Hematopoietic multipotent progenitor cell treated with erythropoietin and hydrocortisone succinate and interleukin-3 and kit ligand, for 4 days (in vitro differentiated cells): ENCODE measurements around the gene SFTA2.
"Not testable (repeated sequence)": the region's sequence is repeated elsewhere in the genome, so short reads cannot be mapped to it uniquely, and the experiment has no call there.

Source experiments
- DNase-seq: peaks from one replicate; pipeline ENCODE4 v3.0.0-alpha.2; 2015

Gene SFTA2

DNA sequence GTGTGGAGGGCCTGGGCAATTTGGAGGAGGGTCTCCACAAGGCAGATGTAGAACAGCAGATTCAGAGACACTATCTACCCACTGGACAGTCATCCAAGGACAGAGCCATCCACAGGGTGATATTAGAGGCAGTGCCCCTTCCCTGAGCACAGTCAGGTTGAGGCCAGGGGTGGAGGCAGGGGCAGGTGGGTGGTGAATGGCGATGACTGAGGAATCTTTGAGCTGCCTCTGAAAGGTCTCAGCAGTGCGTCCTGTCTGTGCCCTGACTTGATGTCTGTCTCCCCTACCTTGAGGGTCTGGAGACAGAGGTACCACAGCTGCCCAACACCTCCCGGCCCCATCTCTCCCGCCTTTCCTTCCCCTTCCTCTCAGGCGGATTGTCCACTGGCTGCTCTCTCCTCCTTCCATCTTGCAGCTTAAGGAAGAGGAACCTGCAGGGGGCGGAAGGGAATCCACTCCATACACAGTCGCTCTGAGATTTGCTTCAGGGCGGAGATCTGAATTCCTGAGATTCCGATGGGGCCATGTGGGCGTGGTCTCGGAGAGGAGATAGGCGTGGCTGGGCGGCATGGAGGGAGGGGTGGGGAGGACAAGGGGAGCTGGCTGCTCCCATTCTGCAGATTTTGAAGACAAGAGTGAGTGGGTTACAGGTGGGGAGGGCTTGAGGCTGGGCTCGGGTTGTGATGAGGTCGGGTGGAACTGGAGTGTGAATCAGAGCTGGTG is 10.5 kb upstream of the SFTA2 start:
- peak; percentile 42 for DNase-seq

DNA sequence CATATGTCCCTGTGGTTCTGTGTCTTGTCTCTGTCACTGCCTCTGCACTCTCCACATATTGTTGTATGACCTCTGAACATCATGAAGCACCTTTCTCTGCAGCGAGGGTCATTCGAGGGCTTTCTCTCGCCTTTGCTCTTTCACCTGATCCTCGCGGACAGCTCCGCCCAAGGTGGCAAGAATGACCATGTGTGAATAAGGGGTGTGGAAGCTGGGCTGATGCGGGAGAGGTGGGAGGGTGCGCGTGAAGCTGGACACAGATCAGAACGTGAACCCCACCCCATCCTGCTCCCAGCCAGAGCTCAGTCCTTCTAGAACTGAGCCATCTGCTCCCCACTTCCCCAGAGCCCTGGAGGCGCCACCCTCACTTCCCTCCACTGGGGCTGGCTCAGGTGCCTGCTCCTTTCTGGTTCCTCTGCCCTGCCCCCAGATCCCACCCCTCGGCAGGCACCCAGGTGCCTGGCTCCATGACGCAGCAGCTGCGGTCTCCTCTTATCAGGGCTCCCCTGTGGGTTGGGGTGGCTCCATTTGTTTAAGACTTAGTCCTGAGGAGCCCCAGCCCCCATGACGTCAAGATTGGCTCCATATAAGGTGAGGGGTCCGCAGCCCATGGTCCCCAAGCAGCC is 8.5 kb upstream of the SFTA2 start, which contains the start of gene MUCL3:
MUCL3 (plus strand) TSS at position 613 of the 626 bp plus-strand sequence. CDS start 27 bp downstream, outside the sequence.
- DNase-seq: no peak

DNA sequence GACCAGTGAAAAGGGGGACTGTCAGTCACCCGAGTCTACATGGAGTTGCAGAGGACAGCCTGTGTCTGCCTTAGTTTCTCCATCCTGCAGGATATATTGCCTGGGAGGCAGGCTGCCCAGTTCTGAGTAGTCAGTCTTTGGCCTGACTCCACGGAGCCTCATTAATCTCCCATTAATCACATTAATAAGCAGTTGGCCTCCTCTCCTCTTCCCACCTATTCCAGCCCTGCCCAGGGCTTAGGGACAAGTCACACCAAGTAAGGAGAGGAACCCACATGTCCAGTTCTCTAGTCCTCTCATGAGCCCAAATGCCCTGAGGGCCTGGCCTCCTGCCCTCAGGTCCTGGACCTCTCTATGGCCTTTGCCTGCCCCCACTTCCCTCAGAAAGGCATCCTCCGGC is 7.5 kb upstream of the SFTA2 start:
- DNase-seq: no peak

DNA sequence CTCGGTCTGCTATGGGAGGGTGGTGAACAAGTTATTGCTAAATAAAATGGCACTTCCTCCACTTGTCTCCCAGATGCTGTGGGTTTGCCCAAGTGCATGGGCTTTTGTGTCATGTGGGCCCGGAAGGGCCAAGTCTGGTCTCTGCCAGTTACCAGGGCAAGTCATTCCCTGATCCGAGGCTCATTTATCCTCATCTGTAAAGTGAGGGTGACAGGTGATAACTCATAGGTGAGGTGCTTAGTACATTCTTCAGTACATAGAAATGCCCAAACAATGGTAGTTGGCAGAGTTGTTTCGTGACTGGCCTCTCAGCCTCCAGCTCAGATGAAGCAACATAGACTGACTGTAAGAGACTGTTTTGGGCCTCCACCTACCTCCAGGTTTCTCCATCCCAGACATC is 6.8 kb upstream of the SFTA2 start:
- DNase-seq: no peak

DNA sequence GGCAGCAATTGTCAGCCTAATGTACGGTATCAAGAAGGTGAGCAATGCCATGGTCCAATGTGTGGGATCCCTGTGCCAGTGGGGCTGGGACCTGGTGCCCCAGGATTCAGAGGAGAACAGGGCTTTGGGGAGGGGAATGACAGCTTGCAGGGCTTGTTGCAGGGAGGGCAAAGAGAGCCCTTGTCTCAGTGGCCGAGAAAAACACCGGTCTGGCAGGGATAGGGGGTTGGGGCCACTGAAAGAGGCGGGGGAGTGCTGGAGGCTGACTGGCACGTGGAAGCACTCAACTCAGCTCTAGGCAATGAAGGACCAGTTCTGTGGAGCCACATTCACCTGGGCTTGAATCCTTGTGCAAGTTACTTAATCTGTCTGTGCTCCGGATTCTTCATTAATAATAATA is 5.3 kb upstream of the SFTA2 start:
- DNase-seq: no peak

DNA sequence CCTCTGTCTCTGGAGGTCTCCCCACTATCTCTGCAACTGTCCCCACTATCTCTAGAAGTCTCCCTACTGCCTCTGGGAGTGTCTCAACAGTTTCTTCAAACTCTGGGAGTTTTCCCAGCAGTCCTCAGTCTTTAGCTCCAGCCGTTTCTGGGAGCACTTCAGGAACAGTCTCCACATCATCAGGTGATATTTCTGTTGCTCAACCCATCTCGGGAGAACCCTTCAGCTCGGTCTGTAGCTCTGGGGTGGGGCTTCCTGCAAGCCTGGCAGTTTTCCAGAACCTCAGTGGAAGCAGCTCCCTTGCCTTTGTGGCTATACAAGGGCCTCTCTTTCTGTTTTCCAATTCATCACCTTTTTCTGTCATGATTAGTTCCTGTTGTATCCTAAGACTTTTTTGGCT is 3.0 kb upstream of the SFTA2 start:
- peak; percentile 37 for DNase-seq

DNA sequence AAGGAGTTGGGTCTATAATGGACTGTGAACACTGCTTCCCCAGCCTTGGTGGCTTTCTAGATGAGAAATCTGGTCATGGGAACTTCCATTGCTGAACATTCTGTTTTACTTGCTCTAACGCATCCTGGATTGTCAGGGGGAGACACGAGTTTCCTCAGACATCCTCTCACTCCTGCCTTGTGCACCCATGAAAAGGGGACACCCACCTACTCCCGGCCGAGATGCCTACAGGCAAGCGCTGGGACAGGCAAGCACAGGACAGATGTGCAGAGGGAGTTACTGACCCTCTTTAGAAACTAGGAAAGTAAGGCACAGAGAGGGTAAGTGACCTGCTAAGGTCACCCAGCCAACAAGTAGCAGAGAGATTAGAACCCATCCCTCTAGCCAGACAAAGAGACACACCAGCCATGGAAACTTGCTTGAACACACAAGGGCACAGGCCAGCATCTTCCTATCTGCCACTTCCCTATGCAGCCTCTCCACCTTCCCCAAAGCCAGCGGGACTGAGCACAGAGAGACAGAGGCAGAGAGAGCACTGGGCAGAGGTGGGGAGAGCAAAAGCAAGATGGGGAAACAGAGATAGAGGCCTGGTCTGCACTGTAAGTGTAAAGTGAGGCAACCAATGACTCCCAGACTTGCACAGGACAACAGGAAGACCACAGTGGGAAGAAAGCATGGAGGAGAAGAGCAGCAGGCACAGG is 845 bp upstream of the SFTA2 start:
- no peak for DNase-seq

DNA sequence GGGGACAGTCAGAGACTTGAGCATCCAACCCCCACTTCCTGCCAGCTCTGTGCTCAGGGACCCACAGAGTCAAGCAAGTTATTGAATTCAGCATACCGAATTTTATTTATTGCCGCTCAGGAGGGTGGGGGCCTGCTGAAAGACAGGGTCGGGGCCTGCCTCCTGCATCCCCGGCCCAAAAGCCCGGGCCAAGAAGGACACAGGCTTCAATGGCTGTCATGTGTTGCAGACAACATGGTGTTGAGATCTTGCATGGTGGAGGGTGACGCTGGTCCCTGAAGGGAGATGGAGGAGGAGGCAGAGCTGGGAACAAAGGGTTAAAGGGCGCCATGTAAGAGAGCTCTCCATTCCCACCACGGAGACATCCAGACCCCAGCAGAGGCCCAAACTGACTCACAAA is 698 bp downstream of the SFTA2 start:
- no peak for DNase-seq

DNA sequence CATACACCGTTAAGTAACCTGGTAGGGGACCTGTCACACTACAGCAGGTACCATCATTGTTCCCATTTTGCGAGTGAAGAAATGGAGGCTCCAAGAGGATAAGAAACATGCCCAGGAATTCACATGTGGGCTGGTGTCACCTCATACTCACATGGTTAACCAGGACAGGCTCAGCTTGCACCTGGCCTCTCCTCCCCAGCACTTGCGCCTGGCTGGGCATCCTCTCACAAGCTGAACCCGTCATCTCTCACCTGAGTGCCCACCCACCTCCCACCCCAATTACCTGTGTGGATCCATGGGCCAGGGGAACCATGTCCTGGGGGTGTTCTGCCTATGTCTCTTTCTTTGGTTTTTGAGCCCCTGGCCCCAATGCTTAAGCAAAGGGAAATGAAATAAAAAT is 1.5 kb downstream of the SFTA2 start:
- no peak for DNase-seq

DNA sequence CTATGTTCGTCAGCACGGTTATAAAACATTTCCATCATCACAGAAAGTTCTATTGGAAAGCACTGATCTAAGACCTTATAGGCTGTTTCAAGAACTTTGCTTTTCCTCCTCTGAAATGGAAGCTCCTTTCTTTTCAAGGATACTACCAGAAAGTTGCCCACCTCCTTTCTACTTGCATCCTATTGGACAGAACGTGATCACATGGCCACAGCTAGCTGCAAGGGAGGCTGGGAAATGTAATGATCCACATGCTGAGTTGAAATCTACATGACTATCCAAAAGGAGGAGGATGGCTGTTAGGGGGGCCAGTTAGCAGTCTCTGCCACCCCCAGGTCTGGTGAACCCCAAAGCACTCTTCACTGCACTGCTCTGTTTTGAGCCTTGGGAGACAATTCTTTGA is 3.3 kb downstream of the SFTA2 start:
- DNase-seq: no peak

DNA sequence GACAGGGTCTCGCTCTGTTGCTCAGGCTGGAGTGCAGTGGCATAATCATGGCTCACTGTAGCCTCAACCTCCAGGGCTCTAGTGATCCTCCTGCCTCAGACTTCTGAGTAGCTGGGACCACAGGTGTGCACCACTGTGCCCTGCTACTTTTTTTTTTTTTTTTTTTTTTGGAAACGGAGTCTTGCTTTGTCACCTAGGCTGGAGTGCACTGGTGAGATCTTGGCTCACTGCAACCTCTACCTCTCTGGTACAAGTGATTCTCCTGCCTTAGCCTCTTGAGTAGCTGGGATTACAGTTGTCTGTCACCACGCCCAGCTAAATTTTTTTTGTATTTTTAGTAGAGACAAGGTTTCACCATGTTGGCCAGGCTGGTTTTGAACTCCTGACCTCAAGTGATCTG is 4.9 kb downstream of the SFTA2 start:
- not testable (repeated sequence) for DNase-seq

DNA sequence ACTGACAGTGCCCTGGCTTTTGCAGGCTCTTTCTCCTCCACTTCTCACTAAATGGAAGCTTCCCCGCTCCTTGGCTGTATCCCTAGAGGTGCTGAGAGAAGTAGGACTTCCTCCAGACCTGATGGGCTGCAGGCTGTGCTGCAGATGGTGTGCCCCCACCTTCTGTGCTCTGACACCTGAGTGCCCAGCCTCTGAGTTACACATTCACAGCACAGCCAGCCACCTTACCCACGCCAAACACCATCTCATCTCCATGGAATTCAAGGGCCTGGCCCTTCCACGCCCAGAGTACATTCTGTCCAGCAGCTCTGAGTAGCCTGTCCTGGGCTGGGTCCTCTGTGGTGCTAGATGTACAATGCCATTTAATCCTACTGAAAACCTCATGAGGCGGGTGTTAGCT is 5.3 kb downstream of the SFTA2 start:
- DNase-seq: no peak

DNA sequence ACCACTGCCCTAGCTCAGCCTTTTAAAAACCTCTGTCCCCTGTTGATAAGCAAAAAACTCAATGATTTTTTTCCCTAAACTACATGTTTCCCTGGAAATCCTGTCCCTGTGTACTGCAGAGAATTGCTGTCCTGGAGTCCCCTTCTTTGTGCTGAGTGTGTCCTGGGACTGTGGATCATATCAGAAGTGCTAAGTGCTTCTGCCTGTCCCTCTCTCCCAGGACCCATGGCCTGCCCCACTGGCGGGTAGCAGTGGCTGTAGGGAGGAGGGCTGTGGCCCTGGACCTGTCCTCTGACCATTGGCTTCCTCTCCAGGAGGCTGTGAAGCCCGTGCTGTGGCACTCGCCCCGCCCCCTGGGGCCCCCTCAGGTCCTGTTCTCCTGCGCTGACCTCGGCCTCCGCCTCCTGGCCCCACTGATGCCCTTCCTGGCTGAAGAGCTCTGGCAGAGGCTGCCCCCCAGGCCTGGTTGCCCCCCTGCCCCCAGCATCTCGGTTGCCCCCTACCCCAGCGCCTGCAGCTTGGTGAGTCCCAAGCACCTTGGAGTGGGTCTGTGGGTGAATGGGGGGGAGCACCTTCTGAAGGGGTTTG is 7.8 kb downstream of the SFTA2 start:
- not testable (repeated sequence) for DNase-seq

DNA sequence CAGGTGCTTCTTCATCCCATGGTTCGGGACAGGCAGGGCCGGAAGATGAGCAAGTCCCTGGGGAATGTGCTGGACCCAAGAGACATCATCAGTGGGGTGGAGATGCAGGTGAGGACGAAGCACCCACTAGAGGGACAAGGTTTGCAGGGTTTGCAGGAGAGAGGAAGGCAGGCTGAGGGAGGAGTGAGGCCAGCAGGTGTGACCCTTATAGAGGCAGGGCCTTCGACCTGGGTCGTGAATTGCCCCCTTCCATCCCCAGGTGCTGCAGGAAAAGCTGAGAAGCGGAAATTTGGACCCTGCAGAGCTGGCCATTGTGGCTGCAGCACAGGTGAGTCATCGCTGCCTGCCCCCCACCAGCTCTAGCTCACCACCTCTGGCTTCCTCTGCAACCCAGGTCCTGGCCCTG is 9.5 kb downstream of the SFTA2 start:
- no peak for DNase-seq

DNA sequence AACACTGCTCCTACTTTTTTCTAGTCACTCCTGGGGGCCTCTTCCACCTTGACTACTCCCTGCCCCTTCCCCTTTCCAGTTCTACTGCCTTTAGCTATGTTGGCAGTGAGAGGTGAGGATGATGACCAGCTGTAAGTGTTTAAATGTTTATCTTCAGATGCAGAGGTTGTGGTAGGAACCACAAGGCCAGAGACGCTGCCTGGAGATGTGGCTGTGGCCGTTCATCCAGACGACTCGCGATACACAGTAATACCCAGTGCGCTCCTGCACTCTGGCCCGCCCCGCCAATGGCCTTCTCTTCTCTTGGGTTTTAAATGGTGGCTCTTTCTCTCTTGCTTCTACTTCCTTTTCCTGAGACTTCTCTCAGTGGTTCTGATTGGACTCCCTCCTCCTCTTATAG is 13.3 kb downstream of the SFTA2 start:
- DNase-seq: peak; percentile 90

DNA sequence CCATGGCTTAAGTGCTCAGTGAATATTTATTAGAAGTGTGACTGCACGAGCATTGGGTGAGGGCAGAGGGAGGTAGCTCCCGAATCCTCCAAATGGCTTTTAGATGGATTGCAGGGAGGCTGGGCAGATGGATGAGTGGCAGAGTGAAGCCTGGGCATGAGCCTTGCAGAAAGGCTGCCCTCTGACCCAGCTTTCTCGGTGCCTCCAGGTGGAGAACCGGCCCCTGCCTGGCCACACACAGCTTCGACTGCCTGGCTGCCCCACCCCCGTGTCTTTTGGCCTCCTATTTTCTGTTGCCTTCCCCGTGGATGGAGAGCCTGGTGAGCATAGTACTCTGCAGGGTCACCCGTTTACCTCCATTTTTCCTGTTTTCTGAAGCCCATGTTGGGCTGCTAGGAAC is 14.5 kb downstream of the SFTA2 start:
- no peak for DNase-seq

DNA sequence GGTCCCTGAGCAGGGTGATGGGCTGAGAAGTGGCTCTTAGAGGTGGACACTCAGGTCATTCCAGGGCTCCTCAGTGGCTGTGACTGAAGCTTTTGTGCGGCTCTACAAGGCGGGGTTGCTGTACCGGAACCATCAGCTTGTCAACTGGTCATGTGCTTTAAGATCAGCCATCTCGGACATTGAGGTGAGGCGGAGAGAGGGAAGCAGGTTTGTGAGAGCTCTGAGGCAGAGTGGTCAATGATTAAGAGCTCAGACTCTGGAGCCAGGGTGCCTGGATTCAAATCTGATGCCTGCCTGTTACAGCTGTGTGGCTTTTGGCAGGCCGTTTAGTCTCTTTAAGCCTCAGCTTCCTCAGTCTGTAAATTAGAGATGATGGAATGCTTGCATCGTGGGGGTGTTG is 14.9 kb downstream of the SFTA2 start:
- DNase-seq: no peak

DNA sequence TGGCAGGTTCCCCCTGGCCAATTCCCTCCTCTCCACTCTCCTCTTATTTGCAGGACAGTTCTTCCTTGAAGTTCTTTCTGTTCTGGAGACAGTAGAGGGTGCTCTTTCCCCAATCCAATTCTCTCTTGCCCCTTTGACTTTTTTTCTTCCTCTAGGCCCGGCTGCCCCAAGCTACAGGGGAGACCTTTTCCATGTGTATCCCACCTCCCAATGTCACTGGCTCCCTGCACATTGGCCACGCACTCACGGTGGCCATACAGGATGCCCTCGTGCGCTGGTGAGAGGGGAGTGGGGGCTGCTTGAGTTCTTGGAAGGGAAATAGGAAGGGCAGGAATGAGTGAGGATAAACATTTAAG is 16.4 kb downstream of the SFTA2 start:
- DNase-seq: peak; percentile 85

DNA sequence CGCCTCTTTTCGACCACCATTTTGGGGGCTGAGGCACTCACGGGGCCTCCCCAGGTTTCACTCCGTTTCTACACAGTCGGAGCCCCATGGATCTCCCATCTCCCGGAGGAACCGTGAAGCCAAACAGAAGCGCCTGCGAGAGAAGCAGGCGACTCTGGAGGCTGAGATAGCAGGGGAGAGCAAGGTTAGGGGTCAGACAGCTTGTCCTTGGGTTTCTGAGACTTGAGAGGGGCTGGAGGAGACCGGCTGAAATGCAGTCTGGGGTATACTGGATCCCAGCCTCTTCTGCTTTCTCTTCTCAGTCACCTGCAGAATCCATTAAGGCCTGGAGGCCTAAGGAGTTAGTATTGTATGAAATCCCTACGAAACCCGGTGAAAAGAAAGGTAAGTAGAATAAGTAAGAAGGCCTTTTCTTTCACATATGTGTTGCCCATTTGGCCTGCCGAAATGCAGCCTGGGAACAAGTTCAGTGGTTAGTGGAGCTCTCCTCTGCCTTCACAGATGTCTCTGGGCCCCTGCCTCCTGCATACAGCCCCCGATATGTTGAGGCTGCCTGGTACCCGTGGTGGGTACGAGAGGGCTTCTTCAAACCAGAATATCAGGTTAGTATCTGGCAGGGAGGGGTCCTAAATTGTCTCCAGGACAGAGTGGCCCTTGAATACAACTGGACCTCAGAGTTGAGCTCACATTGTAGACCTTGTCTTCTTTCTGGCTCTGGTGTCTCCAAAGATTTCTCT is 16.9 kb downstream of the SFTA2 start:
- peak; percentile 19 for DNase-seq

DNA sequence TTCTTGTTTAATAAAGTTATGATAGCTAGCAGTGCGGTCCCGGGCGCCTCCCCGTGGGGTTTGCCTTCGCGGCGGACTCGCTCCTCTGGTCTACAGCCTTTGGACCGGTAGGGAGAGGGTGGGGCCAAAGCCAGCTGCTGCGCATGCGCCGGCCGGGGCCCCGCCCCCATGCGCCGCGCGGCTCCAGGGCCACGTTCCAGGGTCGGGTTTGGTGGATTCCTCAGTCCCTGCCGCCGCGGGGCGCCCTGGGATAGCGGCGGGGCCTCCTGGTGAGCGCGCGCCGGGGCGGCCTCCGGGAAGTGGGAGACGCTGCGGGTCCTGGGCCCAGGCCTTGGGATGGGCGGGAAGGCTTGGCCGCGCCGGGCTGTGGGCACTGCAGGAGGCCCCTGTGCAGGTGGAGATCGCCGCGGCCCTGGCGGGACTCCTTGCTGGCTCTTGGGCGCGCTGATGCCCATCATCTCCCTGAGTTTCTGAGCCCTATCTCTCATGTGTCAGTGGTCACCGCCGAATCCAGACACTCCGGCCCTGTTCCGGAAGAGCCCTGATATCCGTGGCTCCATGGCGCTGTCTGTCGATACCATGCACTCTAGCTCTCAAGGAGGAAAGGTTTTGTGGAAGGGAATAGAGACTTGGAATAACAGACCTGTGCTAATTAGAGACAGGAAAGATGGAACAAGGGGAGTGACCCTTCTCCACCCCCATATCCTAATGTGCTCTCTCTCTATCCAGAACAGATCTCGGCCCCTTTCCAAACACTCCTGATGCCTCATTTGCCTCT is 17.7 kb downstream of the SFTA2 start, which contains the start of gene VARS2:
VARS2 (plus strand) TSS at position 163 of the 778 bp plus-strand sequence; CDS start at position 762, 599 bp downstream.
- peak; percentile 95 for DNase-seq

DNA sequence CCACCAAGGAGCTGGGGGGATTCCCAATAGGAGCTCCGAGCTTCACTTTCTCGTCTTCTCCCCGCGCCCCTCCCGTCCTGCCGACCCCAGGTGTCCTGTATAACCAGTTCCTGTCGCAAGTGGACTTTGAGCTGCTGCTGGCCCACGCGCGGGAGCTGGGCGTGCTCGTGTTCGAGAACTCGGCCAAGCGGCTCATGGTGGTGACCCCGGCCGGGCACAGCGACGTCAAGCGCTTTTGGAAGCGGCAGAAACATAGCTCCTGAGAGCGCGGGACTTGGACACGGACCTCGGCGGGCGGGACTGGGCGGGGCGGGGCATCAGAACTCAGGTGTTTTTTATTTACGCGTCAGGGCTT is 18.3 kb downstream of the SFTA2 start:
- no peak for DNase-seq
